A549 (cell line): ENCODE measurements around the gene NCOA5. TPM values are rescaled to one million over a fixed set of nuclear protein-coding genes. Genes with fewer than 3 reads are reported as not detected.

Experiments
- ATAC-seq, 2 experiments: fragments of 200-7000 bp in 1 of 2; fragments of >200 bp in 1 of 2; cut with Nextera tagmentation in 1 of 2; cut with Tn5 transposase in 1 of 2; 3 replicates each; pipeline versions ENCODE4 v1.8.0 to v1.9.1; 2018 to 2020; ENCODE audit warnings: mild to moderate bottlenecking in 1 of 2, moderate library complexity in 1 of 2
- CTCF ChIA-PET: fragments of 300-600 bp; sonication (Branson Sonifier 250); formaldehyde crosslinking; extraction: SDS; loops from one replicate; lab custom pipeline; 2021; ENCODE audit warnings: antibody characterized with exemption, inconsistent platforms; lab: Yijun Ruan, JAX
- POLR2A ChIA-PET: fragments of 350-600 bp; formaldehyde crosslinking; extraction: SDS; loops from one replicate; lab custom pipeline; 2021; ENCODE audit warnings: antibody characterized with exemption, inconsistent platforms; lab: Yijun Ruan, JAX
- DNase-seq, 2 experiments: peaks; one replicate each; pipeline versions ENCODE4 v3.0.0 to v3.0.0-alpha.2; 2011 to 2016; ENCODE audit warnings: low read depth in 1 of 2, low spot score in 1 of 2
- FAIRE-seq: peaks from 2 replicates; lab custom pipeline; 2011; peaks lifted over from hg19 to GRCh38; lab: Jason Lieb, UNC
- H3K27ac ChIP-seq, 2 experiments: fragments of >200 bp; sonication (Bioruptor Twin); formaldehyde crosslinking; 3 replicates each; pipeline ENCODE4 v1.5.1; 2016 to 2017
- H3K4me1 ChIP-seq: fragments of >200 bp; sonication (Bioruptor Twin); formaldehyde crosslinking; 3 replicates; pipeline ENCODE4 v1.6.1; 2016
- H3K4me2 ChIP-seq: fragments of >200 bp; sonication (Bioruptor Twin); formaldehyde crosslinking; 3 replicates; pipeline ENCODE4 v1.6.1; 2016
- H3K4me3 ChIP-seq: fragments of >200 bp; sonication (Bioruptor Twin); formaldehyde crosslinking; 3 replicates; pipeline ENCODE4 v1.5.1; 2016
- H3K9me3 ChIP-seq: fragments of >200 bp; sonication (Bioruptor Twin); formaldehyde crosslinking; 3 replicates; pipeline ENCODE4 v1.6.1; 2016
- CEBPB ChIP-seq, 2 experiments: fragments of >200 bp in 1 of 2; sonication (Bioruptor Twin) in 1 of 2; formaldehyde crosslinking in 1 of 2; IDR thresholded peaks; 2 replicates each; pipeline ENCODE4 v1.6.1; 2012 to 2016
- ELK1 ChIP-seq: fragments of 150-350 bp; IDR thresholded peaks from 2 replicates; pipeline ENCODE4 v1.6.1; 2014; ENCODE audit warnings: low read depth, mild to moderate bottlenecking, low read length
- FOXS1 ChIP-seq: fragments of 250-450 bp; sonication (Bioruptor Pico); IDR thresholded peaks from 2 replicates; pipeline ENCODE4 v1.5.0; 2020; ENCODE audit warnings: mild to moderate bottlenecking, moderate library complexity
- HMGXB4 ChIP-seq: fragments of 250-450 bp; sonication (Bioruptor Pico); IDR thresholded peaks from 2 replicates; pipeline ENCODE4 v1.5.0; 2021; ENCODE audit warnings: mild to moderate bottlenecking, moderate library complexity, borderline replicate concordance
- HOXA7 ChIP-seq: fragments of 250-450 bp; sonication (Bioruptor Pico); IDR thresholded peaks from 2 replicates; pipeline ENCODE4 v1.5.0; 2020; ENCODE audit warnings: mild to moderate bottlenecking, moderate library complexity
- JUNB ChIP-seq: fragments of >200 bp; sonication (Bioruptor Twin); formaldehyde crosslinking; IDR thresholded peaks from 2 replicates; pipeline ENCODE4 v1.6.1; 2016
- KDM5A ChIP-seq: fragments of 200-600 bp; sonication (generic); IDR thresholded peaks from 2 replicates; pipeline ENCODE4 v1.6.1; 2016; ENCODE audit warnings: antibody characterized with exemption, mild to moderate bottlenecking
- MAX ChIP-seq: IDR thresholded peaks from 2 replicates; pipeline ENCODE4 v1.6.1; 2012
- NR3C1 ChIP-seq: fragments of >200 bp; sonication (Bioruptor Twin); formaldehyde crosslinking; IDR thresholded peaks from 3 replicates; pipeline ENCODE4 v1.6.1; 2017
- POLR2AphosphoS2 ChIP-seq: conservative IDR thresholded peaks from 2 replicates; pipeline ENCODE4 v1.6.1; 2012; ENCODE audit warnings: low read length, improper control_type of control experiment, inconsistent platforms
- RAD21 ChIP-seq, 2 experiments: fragments of >200 bp in 1 of 2; sonication (Bioruptor Twin) in 1 of 2; formaldehyde crosslinking in 1 of 2; IDR thresholded peaks in 1 of 2; conservative IDR thresholded peaks in 1 of 2; 2 replicates in 1 of 2; 3 replicates in 1 of 2; pipeline ENCODE4 v1.6.1; 2012 to 2018; ENCODE audit warnings: inconsistent platforms in 1 of 2
- SMC3 ChIP-seq: fragments of >200 bp; sonication (Bioruptor Twin); formaldehyde crosslinking; IDR thresholded peaks from 3 replicates; pipeline ENCODE4 v1.6.1; 2018; ENCODE audit warnings: inconsistent platforms
- TFCP2L1 ChIP-seq: fragments of 250-450 bp; sonication (Bioruptor Pico); IDR thresholded peaks from 2 replicates; pipeline ENCODE4 v1.5.0; 2021; ENCODE audit warnings: mild to moderate bottlenecking
- ZNF302 ChIP-seq: fragments of 250-450 bp; sonication (Bioruptor Pico); IDR thresholded peaks from 2 replicates; pipeline ENCODE4 v1.9.0; 2021; ENCODE audit warnings: inconsistent platforms, mild to moderate bottlenecking, moderate library complexity
- WGBS: methylation state at CpG from one replicate; pipeline ENCODE4 v1.1.6; 2017; ENCODE audit errors: missing lambda C conversion rate; 5-methylcytosine and 5-hydroxymethylcytosine counted together
- polyA plus RNA-seq, 4 experiments: library from polyadenylated mRNA; depleted of rRNA in 3 of 4; stranded (reverse); fragments of >200 nt; fragmentation: RNase III in 1 of 4; extraction: RNeasy Plus Mini Kit Qiagen cat#74134 plus additional on column Dnase treatment in 1 of 4; gene quantifications; 2 replicates in 3 of 4; 3 replicates in 1 of 4; pipeline ENCODE4 v1.2.3, GENCODE V29; 2011 to 2017
- TF ChIP-seq, protein P1 (sequence below): fragments of >200 bp; sonication (Bioruptor Twin); formaldehyde crosslinking; IDR thresholded peaks from 3 replicates; pipeline ENCODE4 v1.5.1; 2016
- TF ChIP-seq, protein P2 (sequence below): fragments of 450-650 bp; IDR thresholded peaks from 2 replicates; pipeline ENCODE4 v1.6.1; 2014; ENCODE audit warnings: antibody characterized with exemption

NCOA5 gene
- polyA plus RNA-seq, 2 of the 4 experiments (the other 2 are of a cell fraction): 27.2 to 28.0 TPM

GRCh38 chr20:46088409-46089166 is 1.2 kb downstream of the NCOA5 start:
- DNase-seq (peak; percentile 10 to 22), FAIRE-seq (no peak), ATAC-seq (no peak)
- TF ChIP-seq KDM5A (no peak), POLR2AphosphoS2 (no peak), HMGXB4 (CRISPR knock-in tag) (no peak), JUNB (no peak), CEBPB (IDR thresholded peaks at IDR 0.05) (no peak), FOXS1 (CRISPR knock-in tag) (no peak), TFCP2L1 (no peak), NR3C1 (no peak), MAX (no peak)
- TF ChIP-seq, protein P1, sequence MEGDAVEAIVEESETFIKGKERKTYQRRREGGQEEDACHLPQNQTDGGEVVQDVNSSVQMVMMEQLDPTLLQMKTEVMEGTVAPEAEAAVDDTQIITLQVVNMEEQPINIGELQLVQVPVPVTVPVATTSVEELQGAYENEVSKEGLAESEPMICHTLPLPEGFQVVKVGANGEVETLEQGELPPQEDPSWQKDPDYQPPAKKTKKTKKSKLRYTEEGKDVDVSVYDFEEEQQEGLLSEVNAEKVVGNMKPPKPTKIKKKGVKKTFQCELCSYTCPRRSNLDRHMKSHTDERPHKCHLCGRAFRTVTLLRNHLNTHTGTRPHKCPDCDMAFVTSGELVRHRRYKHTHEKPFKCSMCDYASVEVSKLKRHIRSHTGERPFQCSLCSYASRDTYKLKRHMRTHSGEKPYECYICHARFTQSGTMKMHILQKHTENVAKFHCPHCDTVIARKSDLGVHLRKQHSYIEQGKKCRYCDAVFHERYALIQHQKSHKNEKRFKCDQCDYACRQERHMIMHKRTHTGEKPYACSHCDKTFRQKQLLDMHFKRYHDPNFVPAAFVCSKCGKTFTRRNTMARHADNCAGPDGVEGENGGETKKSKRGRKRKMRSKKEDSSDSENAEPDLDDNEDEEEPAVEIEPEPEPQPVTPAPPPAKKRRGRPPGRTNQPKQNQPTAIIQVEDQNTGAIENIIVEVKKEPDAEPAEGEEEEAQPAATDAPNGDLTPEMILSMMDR: no peak
- CTCF ChIA-PET: interaction anchor here (0.6 to 2.4 kb wide), 9 partner anchors 10 to 1302 kb away, joined by 3 to 29 read pairs (median 5); no protein-coding TSS in a partner anchor
- H3K4me1 ChIP-seq: peaks cover 45% of the 10 kb centered on the region
- H3K4me3 ChIP-seq: peak overlapping the region; percentile 70
- WGBS: 5% methylated on average over 22 of the region's 22 CpGs
- H3K27ac ChIP-seq: peak overlapping the region; percentile 97 to 98
- peak overlapping the region; percentile 77 for H3K4me2 ChIP-seq
- POLR2A ChIA-PET: interaction anchor here (0.8 to 1.0 kb wide), 3 partner anchors 13 to 120 kb away, joined by 3 read pairs; no protein-coding TSS in a partner anchor
- H3K9me3 ChIP-seq: no peaks in the 10 kb centered on the region

- DNase-seq (peak in 1 of 2 experiments; percentile 19), FAIRE-seq (no peak), ATAC-seq (no peak)
- ChIA-PET CTCF (interaction anchor here (0.7 to 2.4 kb wide), 8 partner anchors 10 to 261 kb away, joined by 3 to 29 read pairs (median 6); no protein-coding TSS in a partner anchor), POLR2A (no interaction called here)
- WGBS: 70% methylated on average over 8 of the region's 8 CpGs
- TF ChIP-seq, protein P2, sequence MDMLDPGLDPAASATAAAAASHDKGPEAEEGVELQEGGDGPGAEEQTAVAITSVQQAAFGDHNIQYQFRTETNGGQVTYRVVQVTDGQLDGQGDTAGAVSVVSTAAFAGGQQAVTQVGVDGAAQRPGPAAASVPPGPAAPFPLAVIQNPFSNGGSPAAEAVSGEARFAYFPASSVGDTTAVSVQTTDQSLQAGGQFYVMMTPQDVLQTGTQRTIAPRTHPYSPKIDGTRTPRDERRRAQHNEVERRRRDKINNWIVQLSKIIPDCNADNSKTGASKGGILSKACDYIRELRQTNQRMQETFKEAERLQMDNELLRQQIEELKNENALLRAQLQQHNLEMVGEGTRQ: no peak
- TF ChIP-seq SMC3: peak; percentile 49
- TF ChIP-seq TFCP2L1: no peak
- TF ChIP-seq, protein P1: peak; percentile 46
- TF ChIP-seq HOXA7: no peak
- TF ChIP-seq ELK1: no peak
- TF ChIP-seq FOXS1 (CRISPR knock-in tag): no peak
- TF ChIP-seq MAX: no peak
- peak; percentile 17 to 20; a peak in 1 of 5 replicates for TF ChIP-seq RAD21 (conservative IDR thresholded peaks at IDR 0.05 in 1 of 2, IDR thresholded peaks at IDR 0.05 in 1 of 2)
- TF ChIP-seq ZNF302 (CRISPR knock-in tag): no peak
- H3K27ac ChIP-seq: no peak overlapping the region
- no peaks in the 10 kb centered on the region for H3K9me3 ChIP-seq
- no peak overlapping the region for H3K4me3 ChIP-seq
- peak overlapping the region; percentile 77; the same call in 1 of the 3 replicates for H3K4me2 ChIP-seq
- peaks cover 45% of the 10 kb centered on the region for H3K4me1 ChIP-seq
These were observed 2.6 kb downstream of the NCOA5 start for GRCh38 chr20:46087161-46087560.
